Measurements from ENCODE around the gene DNM3.

The DNM3 gene

GRCh38 chr1:172443666-172444453 lies 602.6 kb downstream of the DNM3 start, which contains the start of gene PIGC (continued):
- no peak for TF ChIP-seq TSHZ1 (tag by site-specific recombination; IDR thresholded peaks at IDR 0.05; ENCODE audit: borderline replicate concordance)
- TF ChIP-seq, protein P1, sequence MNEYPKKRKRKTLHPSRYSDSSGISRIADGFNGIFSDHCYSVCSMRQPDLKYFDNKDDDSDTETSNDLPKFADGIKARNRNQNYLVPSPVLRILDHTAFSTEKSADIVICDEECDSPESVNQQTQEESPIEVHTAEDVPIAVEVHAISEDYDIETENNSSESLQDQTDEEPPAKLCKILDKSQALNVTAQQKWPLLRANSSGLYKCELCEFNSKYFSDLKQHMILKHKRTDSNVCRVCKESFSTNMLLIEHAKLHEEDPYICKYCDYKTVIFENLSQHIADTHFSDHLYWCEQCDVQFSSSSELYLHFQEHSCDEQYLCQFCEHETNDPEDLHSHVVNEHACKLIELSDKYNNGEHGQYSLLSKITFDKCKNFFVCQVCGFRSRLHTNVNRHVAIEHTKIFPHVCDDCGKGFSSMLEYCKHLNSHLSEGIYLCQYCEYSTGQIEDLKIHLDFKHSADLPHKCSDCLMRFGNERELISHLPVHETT (tag by site-specific recombination; IDR thresholded peaks at IDR 0.05) = no peak; the same call in 1 of the 2 replicates
- TF ChIP-seq SCRT2 (tag by site-specific recombination; IDR thresholded peaks at IDR 0.05) = no peak
- no peak for TF ChIP-seq ZNF626 (tag by site-specific recombination; IDR thresholded peaks at IDR 0.05)
- TF ChIP-seq ZNF776 (tag by site-specific recombination; IDR thresholded peaks at IDR 0.05; ENCODE audit: borderline replicate concordance) = no peak
- no peak for TF ChIP-seq ZNF560 (tag by site-specific recombination; IDR thresholded peaks at IDR 0.05; ENCODE audit: borderline replicate concordance)
- TF ChIP-seq BCL11B (tag by site-specific recombination; IDR thresholded peaks at IDR 0.05; ENCODE audit: low read depth) = no peak
- no peak for TF ChIP-seq HOXC10 (CRISPR knock-in tag; IDR thresholded peaks at IDR 0.05)
- TF ChIP-seq OVOL3 (tag by site-specific recombination; IDR thresholded peaks at IDR 0.05) = no peak; the same call in 1 of the 2 replicates
- peak; percentile 99 for TF ChIP-seq ZNF518A (tag by site-specific recombination; conservative IDR thresholded peaks at IDR 0.05; ENCODE audit: low read depth)
- no peak for TF ChIP-seq SALL2 (tag by site-specific recombination; IDR thresholded peaks at IDR 0.05; ENCODE audit: borderline replicate concordance)
- no peak for TF ChIP-seq REPIN1 (tag by site-specific recombination; IDR thresholded peaks at IDR 0.05; ENCODE audit: low read depth)
- TF ChIP-seq HOXD13 (CRISPR knock-in tag; IDR thresholded peaks at IDR 0.05; ENCODE audit: borderline replicate concordance) = no peak
- TF ChIP-seq ZNF2 (tag by site-specific recombination; IDR thresholded peaks at IDR 0.05) = peak; percentile 80
- no peak for TF ChIP-seq MYNN (tag by site-specific recombination; IDR thresholded peaks at IDR 0.05; ENCODE audit: borderline replicate concordance)
- TF ChIP-seq GLIS1 (tag by site-specific recombination; IDR thresholded peaks at IDR 0.05) = 0 out of 2 replicates have a peak, but pooled peaks have one; percentile 16
- no peak for TF ChIP-seq ZFP3 (tag by site-specific recombination; IDR thresholded peaks at IDR 0.05; ENCODE audit: low read depth)
- no peak for TF ChIP-seq ZNF223 (tag by site-specific recombination; IDR thresholded peaks at IDR 0.05)
- TF ChIP-seq ZBTB8A (tag by site-specific recombination; IDR thresholded peaks at IDR 0.05) = peak; percentile 81
- peak; percentile 70 for TF ChIP-seq ZXDB (tag by site-specific recombination; IDR thresholded peaks at IDR 0.05)
- no peak for TF ChIP-seq ZNF792 (tag by site-specific recombination; IDR thresholded peaks at IDR 0.05)
- no peak for TF ChIP-seq ZNF280D (tag by site-specific recombination; IDR thresholded peaks at IDR 0.05)
- no peak for TF ChIP-seq ZNF121 (tag by site-specific recombination; IDR thresholded peaks at IDR 0.05)
- no peak for TF ChIP-seq ZNF548 (tag by site-specific recombination; IDR thresholded peaks at IDR 0.05)
- TF ChIP-seq KLF8 (tag by site-specific recombination; IDR thresholded peaks at IDR 0.05) = peak; percentile 84
- peak; percentile 65; the same call in 1 of the 2 replicates for TF ChIP-seq ZSCAN30 (tag by site-specific recombination; IDR thresholded peaks at IDR 0.05)
